T-helper 9 cell (primary cell): ENCODE data around the gene SEPTIN6.
A peak's percentile ranks its signal among the peaks of the same experiment; 100 is the strongest.

Source experiments
- DNase-seq: peaks from one replicate; pipeline ENCODE4 v3.0.0-alpha.2; 2020
- total RNA-seq, 2 donors: gene quantifications; one replicate each; lab custom pipeline; 2026; lab: John Stamatoyannopoulos, UW

Gene SEPTIN6
- 238 to 366 reads per million in 2 donors for total RNA-seq

- DNase-seq: peak; percentile 83
Observed at GRCh38 chrX:119693040-119693995, at the start of gene SEPTIN6. Gene SEPTIN6 (minus strand): TSS chrX:119693168. CDS start chrX:119693105, 63 bp downstream.

DNA sequence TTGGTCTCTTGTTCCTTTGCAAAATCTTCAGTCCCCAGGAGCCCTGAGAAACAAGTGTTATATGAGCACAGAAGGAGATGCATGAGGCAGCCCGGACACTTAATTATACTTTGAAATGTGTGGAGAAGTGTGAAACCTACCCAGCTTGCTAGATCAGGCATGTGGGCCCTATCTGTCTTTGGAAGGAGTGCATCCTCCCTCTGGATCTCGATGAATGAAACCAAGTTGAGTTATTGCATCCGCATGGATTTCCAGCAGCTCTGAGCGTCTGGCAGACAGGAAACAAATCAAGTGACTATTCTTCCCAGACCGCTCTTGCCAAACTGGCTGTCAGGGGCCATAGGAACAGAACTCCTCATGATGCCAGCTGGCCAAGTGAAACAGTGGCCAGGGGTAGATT, 45.8 kb upstream of the SEPTIN6 start:
- no peak for DNase-seq

GRCh38 chrX:119736206-119736764, 43.3 kb upstream of the SEPTIN6 start:
- DNase-seq: no peak

GRCh38 chrX:119735467-119735866, 42.5 kb upstream of the SEPTIN6 start:
- DNase-seq: no peak

DNA sequence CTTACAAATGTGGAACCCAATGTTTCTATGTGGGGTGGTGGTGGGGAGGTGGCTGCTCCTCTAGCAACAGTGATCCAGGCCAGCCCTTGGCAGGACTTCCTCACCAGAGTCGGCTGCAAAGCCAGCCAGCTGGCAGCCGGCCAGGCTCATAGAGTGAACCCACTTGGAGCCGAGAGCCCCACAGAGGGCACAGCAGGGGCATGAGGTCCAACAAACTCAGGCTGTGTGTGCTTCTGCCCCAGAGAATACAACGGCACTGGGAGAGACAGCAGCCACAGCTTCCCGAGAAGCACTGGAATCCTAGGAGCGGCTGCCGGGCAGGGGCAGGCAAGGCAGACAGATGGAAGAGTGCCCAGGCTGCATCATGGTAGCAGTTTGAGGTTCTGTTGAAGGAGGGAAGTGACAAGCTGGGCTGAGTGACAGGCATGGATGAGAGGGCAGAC, 42.0 kb upstream of the SEPTIN6 start:
- DNase-seq: no peak

GRCh38 chrX:119729408-119730201, 36.6 kb upstream of the SEPTIN6 start:
- DNase-seq: peak; percentile 62

DNA sequence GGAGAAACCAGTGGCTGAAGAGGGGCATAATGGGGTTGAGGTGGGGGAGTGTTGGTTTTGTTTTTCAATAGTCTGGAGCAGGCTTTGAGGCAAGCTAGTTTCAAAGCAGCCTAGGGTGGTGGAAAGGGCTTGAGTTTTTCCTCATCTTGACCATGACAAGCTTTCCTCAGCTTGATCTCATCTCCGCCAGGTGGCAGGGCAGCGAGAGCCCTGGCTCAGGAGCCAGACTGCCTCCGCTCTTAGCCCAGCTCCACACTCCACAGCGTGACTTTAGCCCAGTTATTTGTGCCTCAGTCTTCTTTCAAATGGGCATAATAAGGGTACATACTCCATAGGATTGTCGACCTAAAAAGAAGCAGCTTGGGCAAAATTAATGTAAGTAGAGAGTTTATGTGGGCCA, 35.5 kb upstream of the SEPTIN6 start:
- DNase-seq: no peak

DNA sequence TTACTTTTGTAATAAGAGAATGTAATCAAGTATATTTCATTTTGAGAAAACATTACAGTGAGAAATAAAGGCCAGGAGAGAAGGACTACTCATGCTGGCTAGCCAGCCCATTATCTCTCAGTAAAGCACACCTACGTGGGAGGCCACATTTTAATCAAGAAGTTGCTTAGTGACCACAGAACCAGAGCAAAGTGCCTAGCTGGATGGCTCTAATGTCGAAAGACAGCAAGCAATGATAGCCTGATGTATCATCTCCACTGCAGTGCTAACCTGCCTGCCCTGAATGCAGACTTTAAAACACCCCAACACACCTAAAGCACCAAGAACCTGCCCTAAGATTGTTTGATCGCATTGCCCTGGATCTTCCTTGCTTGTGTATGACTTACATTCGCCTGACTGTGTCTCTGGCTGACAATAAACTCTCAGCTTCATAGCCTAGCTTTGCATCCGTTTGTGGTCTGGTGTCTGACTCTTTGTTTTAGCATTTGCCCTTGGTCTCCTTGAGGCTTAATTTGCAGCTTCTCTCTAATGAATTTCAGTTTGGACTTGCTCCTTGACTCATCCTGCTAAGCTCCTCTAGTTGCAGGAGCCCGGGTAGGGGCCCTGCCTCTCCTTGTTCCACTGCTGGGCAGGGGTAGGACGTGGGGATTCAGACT, 34.1 kb upstream of the SEPTIN6 start:
- DNase-seq: no peak

DNA sequence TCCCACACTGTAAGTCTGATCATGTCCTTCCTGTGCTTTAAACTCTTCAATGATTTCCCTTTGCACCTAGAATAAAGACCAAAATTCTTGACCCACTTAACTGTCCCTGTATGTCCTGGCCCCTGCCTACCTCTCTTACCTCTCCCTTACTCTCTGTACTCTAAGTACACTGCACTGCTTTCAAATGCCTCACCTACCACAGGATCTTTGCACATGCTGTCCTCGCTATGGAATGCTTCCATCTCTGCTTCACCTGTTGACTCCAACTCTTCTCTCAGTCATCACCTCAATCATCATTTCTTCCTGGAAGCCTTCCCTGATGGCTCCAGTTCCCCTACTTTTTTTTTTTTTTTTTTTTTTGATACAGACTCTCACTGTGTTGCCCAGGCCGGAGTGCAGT, 29.0 kb upstream of the SEPTIN6 start:
- DNase-seq: no peak

GRCh38 chrX:119721487-119721886, 28.5 kb upstream of the SEPTIN6 start:
- no peak for DNase-seq

DNA sequence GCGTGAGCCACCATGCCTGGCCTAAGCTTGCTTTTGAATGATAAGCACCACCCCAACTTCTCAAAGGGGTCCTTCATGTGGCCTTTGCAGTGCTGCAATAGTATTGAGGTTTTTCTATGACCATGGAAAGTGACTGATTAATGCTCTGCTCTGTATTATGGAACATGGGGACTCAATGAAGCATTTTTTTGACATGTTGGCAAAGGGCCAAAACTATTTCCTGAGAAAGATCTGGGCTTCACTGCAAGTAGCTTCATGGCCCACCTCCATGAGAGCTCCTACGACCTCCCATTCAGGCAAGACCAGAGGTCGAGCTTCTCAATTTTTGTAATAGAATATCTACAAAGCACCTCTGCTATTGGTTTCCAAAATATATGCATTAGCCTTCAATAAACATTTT, 16.7 kb upstream of the SEPTIN6 start:
- no peak for DNase-seq

DNA sequence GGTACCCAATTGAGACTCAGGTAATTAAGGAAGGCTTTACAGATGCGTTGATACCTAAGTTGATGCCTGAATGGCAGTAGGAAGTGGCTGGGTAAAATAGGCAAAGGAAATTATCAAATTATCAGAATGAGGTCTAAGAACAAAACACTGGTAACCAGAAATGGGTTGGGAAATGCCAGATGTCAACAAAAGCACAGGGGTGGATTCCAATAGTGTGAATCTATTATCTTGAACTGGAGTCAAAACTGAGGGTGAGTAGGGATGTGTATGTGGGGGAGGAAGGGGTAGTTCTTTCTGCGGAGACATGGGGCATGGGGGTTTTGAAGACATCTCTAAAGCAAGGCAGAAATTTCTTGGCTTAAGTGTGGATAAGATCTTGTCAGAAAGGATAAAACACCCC, 16.0 kb upstream of the SEPTIN6 start:
- DNase-seq: no peak

DNA sequence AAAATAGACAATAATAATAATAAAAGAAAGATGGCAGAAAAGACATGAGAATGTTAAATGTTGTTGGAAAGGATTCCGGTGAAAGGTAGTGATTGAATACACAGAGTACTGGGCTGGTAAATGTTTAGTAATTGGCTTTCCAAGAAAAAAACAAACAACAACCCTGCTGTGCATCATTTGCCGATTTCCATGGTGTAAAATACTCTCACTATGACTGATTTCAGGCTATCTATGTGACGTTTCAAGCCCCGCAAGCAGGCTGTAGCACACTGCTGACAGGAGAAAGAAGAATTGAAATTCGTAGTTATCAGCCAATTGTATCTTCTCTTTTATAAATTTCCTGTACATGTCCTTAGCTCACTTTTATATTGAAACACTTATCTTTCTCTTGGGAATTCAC, 13.6 kb upstream of the SEPTIN6 start:
- DNase-seq: no peak

DNA sequence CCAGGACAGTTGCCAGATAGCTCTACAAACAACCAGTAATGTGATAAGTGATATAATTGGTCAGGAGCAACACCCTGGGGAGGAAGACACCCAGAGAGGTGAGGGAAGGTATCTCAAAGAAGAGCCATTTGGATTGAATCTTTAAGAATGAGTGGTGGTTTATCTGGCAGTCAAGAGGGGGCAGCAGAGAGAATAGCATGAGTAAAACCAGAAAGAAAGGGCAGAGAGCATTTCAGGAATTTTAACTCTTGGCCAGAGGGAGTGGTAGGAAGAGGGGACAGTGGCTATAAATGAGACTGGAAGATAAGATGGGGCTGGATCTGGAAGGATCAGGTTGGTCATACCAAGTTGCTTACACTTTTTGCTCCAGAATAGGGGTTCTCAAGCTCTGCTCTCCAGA, 5.9 kb upstream of the SEPTIN6 start:
- no peak for DNase-seq

GRCh38 chrX:119696251-119696890, 3.4 kb upstream of the SEPTIN6 start:
- no peak for DNase-seq

- no peak for DNase-seq
Observed at GRCh38 chrX:119695535-119696050, 2.6 kb upstream of the SEPTIN6 start.

DNA sequence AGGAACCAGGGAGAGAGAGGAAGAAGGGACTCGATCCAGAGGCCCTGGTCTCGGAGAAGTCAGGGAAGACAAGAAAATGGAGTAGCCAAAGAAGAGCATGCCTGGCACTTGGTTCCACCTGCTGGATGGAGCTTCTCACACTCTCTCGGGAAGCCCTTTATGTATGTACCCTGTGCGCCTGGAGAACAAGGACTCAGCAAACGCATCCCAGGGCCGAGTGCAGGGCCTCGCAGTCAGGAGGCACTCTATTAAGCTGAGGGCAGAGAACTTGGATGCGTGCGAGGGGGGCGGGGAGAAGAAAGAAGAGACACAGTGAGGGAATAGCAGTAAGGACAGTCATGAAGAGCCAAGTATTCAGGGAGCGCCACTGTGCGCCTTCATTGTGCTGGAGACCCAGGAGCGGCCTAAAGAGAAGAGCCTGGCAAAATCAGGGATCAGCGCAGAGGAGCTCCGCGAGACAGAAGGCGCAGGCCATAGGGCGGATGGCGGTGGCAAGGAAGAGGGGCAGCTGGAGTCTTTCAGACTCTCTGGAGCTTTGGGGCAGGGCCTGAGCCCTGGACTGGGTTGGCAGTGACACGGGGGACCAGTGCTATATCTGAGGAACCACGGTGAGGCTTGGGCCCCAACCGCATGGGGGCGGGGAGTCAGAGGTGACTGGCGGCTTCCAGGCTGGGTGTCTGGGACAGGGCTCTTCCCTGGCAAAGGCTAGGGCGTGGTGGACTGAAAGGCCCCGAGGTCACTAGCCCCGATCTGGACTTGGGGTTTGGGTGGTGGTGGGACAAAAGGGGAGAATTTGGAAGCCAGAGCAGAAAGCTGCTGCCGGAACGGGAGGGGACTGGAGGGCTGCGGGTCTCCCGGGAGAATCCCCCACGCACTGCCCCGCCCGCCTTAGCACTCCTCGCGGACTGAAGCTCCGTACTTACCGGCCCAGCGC, 1.9 kb upstream of the SEPTIN6 start:
- no peak for DNase-seq

DNA sequence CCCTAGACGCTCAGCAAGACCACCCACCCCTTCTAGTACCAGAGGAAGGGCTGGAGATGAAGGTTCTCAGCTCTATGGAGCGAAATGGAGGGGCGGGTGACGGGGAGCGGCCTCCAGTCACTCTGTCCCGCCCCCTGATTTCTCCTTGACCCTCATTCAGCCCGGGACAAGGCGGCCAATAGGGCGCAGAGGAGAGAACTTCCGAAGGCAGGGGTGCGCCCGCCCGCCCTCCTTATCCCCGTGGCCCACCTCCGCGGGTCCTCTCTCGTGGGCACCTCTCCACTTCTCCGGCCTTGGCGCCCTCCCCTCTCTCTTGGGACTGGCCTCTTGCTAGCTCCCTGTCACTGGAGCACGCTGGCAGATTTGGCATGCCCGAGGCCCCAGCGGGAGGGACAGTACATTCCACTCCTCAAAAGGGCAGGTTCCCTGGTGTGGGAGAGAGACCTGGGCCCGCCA, 1.1 kb upstream of the SEPTIN6 start:
- DNase-seq: no peak

GRCh38 chrX:119692191-119693039, 553 bp downstream of the SEPTIN6 start:
- peak; percentile 63 for DNase-seq
